Endothelial cell of umbilical vein (primary cell): ENCODE results near the gene ARHGEF28. TPM values are rescaled to one million over a fixed set of nuclear protein-coding genes. Genes with fewer than 3 reads are reported as not detected.

Experiments used
- BruUV-seq: library from RNA; stranded (reverse); fragments of 400-500 nt; replicated peaks from 2 replicates; lab custom pipeline; 2021; lab: Mats Ljungman, UMichigan
- CTCF ChIA-PET: fragments of 300-600, 350-600 bp; sonication (Branson Sonifier 250); formaldehyde crosslinking; loops from one replicate; lab custom pipeline; 2021; ENCODE audit warnings: antibody characterized with exemption, inconsistent platforms; lab: Charles Lee
- POLR2A ChIA-PET: fragments of 300-600, 350-600 bp; sonication (Branson Sonifier 250); formaldehyde crosslinking; loops from one replicate; lab custom pipeline; 2021; ENCODE audit warnings: antibody characterized with exemption, inconsistent platforms; lab: Charles Lee
- DNase-seq: peaks from one replicate; pipeline ENCODE4 v3.0.0-alpha.2; 2011; ENCODE audit warnings: low read depth, low spot score
- FAIRE-seq: peaks from 2 replicates; lab custom pipeline; 2011; peaks lifted over from hg19 to GRCh38; lab: Jason Lieb, UNC
- H2AFZ ChIP-seq: 2 replicates; pipeline ENCODE4 v1.6.0; 2012; ENCODE audit warnings: low read depth, low read length, control low read depth, inconsistent platforms
- H3K27ac ChIP-seq: 2 replicates; pipeline ENCODE4 v1.5.1; 2011; ENCODE audit warnings: low read depth, mild to moderate bottlenecking, control low read depth, low read length, moderate library complexity; ENCODE audit not compliant: insufficient read depth
- H3K27me3 ChIP-seq, 2 experiments: 2 replicates each; pipeline versions ENCODE4 v1.6.0 to v1.6.1; 2011; ENCODE audit warnings: low read length in 2 of 2, mixed read lengths in 1 of 2; ENCODE audit not compliant: control insufficient read depth in 2 of 2, insufficient read depth in 2 of 2
- H3K36me3 ChIP-seq, 2 experiments: 2 replicates in 1 of 2; 3 replicates in 1 of 2; pipeline ENCODE4 v1.5.1; 2011; ENCODE audit warnings: low read length in 2 of 2, mild to moderate bottlenecking in 1 of 2, moderate library complexity in 1 of 2; ENCODE audit not compliant: control insufficient read depth in 2 of 2, insufficient read depth in 2 of 2; ENCODE audit errors: extremely low read depth in 1 of 2
- H3K4me1 ChIP-seq: 3 replicates; pipeline ENCODE4 v1.5.1; 2011; ENCODE audit warnings: mild to moderate bottlenecking, low read length; ENCODE audit not compliant: control insufficient read depth, insufficient read depth; ENCODE audit errors: extremely low read depth
- H3K4me2 ChIP-seq: 2 replicates; pipeline ENCODE4 v1.6.1; 2011; ENCODE audit warnings: low read length, control low read depth, mixed read lengths; ENCODE audit not compliant: insufficient read depth
- H3K4me3 ChIP-seq, 3 experiments: fragments of 200-600 bp in 1 of 3; sonication (generic), shearing (Covaris generic) in 1 of 3; replicated peaks in 1 of 3; 2 replicates each; pipeline ENCODE4 v1.5.1; 2011 to 2016; ENCODE audit warnings: control low read depth in 3 of 3, low read length in 3 of 3, mild to moderate bottlenecking in 2 of 3, inconsistent platforms in 1 of 3, low read depth in 1 of 3, moderate library complexity in 1 of 3; ENCODE audit not compliant: insufficient read depth in 1 of 3
- H3K79me2 ChIP-seq: 2 replicates; pipeline ENCODE4 v1.6.0; 2012; ENCODE audit warnings: low read length, inconsistent platforms; ENCODE audit not compliant: control insufficient read depth, insufficient read depth
- H3K9ac ChIP-seq: replicated peaks from 2 replicates; pipeline ENCODE3; 2011; ENCODE audit warnings: low read length, control low read depth; ENCODE audit not compliant: insufficient read depth; ENCODE audit errors: extremely low read depth
- H3K9me1 ChIP-seq: replicated peaks from 3 replicates; pipeline ENCODE4 v1.6.0; 2011; ENCODE audit warnings: mild to moderate bottlenecking, low read length; ENCODE audit not compliant: control insufficient read depth, insufficient read depth; ENCODE audit errors: extremely low read depth
- H3K9me3 ChIP-seq: replicated peaks from 2 replicates; pipeline ENCODE4 v1.5.1; 2012; ENCODE audit warnings: low read length, inconsistent platforms; ENCODE audit not compliant: control insufficient read depth, insufficient read depth
- H4K20me1 ChIP-seq: replicated peaks from 2 replicates; pipeline ENCODE3; 2011; ENCODE audit warnings: mild to moderate bottlenecking, low read length; ENCODE audit not compliant: control insufficient read depth, insufficient read depth; ENCODE audit errors: extremely low read depth
- CTCF ChIP-seq, 2 donors: IDR thresholded peaks; 1 replicate in 1 of 2; 2 replicates in 1 of 2; pipeline ENCODE4 v1.5.1; 2011; ENCODE audit warnings: low read length in 2 of 2, mild to moderate bottlenecking in 2 of 2, moderate library complexity in 2 of 2, control low read depth in 1 of 2, inconsistent platforms in 1 of 2, low read depth in 1 of 2; ENCODE audit not compliant: insufficient read depth in 1 of 2; ENCODE audit errors: extremely low read depth in 1 of 2
- EZH2 ChIP-seq: IDR thresholded peaks from 2 replicates; pipeline ENCODE4 v1.6.1; 2012; ENCODE audit warnings: borderline replicate concordance, low read depth, mild to moderate bottlenecking, moderate library complexity, low read length, inconsistent platforms; ENCODE audit not compliant: severe bottlenecking
- FOS ChIP-seq: IDR thresholded peaks from 2 replicates; pipeline ENCODE4 v1.6.1; 2011; ENCODE audit warnings: mild to moderate bottlenecking, low read length, moderate library complexity, borderline replicate concordance; ENCODE audit not compliant: insufficient read depth
- JUN ChIP-seq: IDR thresholded peaks from 2 replicates; pipeline ENCODE4 v1.6.1; 2011; ENCODE audit warnings: borderline replicate concordance, low read depth; ENCODE audit not compliant: insufficient read length, insufficient read depth
- MYC ChIP-seq: IDR thresholded peaks from one replicate; pipeline ENCODE4 v1.6.1; 2011; ENCODE audit warnings: mild to moderate bottlenecking, low read depth, low read length
- POLR2A ChIP-seq: IDR thresholded peaks from 2 replicates; pipeline ENCODE4 v1.6.1; 2012; ENCODE audit warnings: low read depth, mild to moderate bottlenecking, control low read depth, low read length
- POLR2AphosphoS5 ChIP-seq: IDR thresholded peaks from 2 replicates; pipeline ENCODE4 v1.6.1; 2012; ENCODE audit warnings: low read depth, mild to moderate bottlenecking, control low read depth, low read length, moderate library complexity; ENCODE audit not compliant: insufficient read depth
- dilution Hi-C: fragments of 300-500 bp; cut with MboI; formaldehyde crosslinking; loops from one replicate; pipeline ENCODE4 v1.15.0; 2019; ENCODE audit warnings: low sequenced_read_pairs; ENCODE audit not compliant: extremely low pct_ligation_motif_present
- intact Hi-C: fragments of 100-400 bp; cut with micrococcal nuclease; formaldehyde crosslinking; loops from one replicate; pipeline ENCODE4 v1.10.0; 2022
- polyA plus RNA-seq, 4 experiments: library from polyadenylated mRNA; depleted of rRNA in 3 of 4; stranded (reverse) in 3 of 4; unstranded in 1 of 4; fragments of >200 nt; gene quantifications; 2 replicates each; pipeline versions ENCODE4 v1.2.1 to v1.2.3, GENCODE V29; 2011 to 2012; ENCODE audit warnings: missing spikeins in 1 of 4
- total RNA-seq: library from RNA; stranded (reverse); gene quantifications from 2 replicates; pipeline ENCODE4 v1.2.3, GENCODE V29; 2021

Gene ARHGEF28
- total and polyA plus RNA-seq, 2 donors (not counting 3 experiments of a cell fraction or from before 2014, with no cell fraction given) = 29.5 to 108 TPM

GRCh38 chr5:73892218-73892617 is 266.2 kb downstream of the ARHGEF28 start:
- POLR2A ChIA-PET = no interaction called here
- no peak overlapping the region for H3K27ac ChIP-seq
- no peaks in the 10 kb centered on the region for H3K9me3 ChIP-seq
- H3K4me3 ChIP-seq = no peak overlapping the region
- no peak overlapping the region for H3K9ac ChIP-seq
- H3K79me2 ChIP-seq = no peaks in the 10 kb centered on the region
- H3K4me1 ChIP-seq = no peaks in the 10 kb centered on the region
- H4K20me1 ChIP-seq = no peaks in the 10 kb centered on the region
- H3K36me3 ChIP-seq = peaks cover 33 to 54% of the 10 kb centered on the region in 2 experiments
- dilution Hi-C loops = no loop called here
- DNase-seq (no peak), FAIRE-seq (no peak)
- TF ChIP-seq POLR2AphosphoS5 (no peak), CTCF (IDR thresholded peaks at IDR 0.05; ENCODE audit: extremely low read depth in 1 of 2, insufficient read depth in 1 of 2, low read depth in 1 of 2, low read length in 2 of 2) (no peak), MYC (no peak), EZH2 (no peak)
- CTCF ChIA-PET = no interaction called here
- no peak overlapping the region for H3K4me2 ChIP-seq
- no peaks in the 10 kb centered on the region for H3K9me1 ChIP-seq
- no peaks in the 10 kb centered on the region for H3K27me3 ChIP-seq
- intact Hi-C loops = no loop called here
- no peak overlapping the region for H2AFZ ChIP-seq
- no TSS peak for BruUV-seq

GRCh38 chr5:73892806-73893205 is 266.8 kb downstream of the ARHGEF28 start:
- intact Hi-C loops = no loop called here
- H3K27ac ChIP-seq = no peak overlapping the region
- no peak overlapping the region for H3K4me2 ChIP-seq
- CTCF ChIA-PET = interaction anchor here (1.3 kb wide), 1 partner anchor 10 kb away, joined by 4 read pairs; no protein-coding TSS in a partner anchor
- no peaks in the 10 kb centered on the region for H3K4me1 ChIP-seq
- POLR2A ChIA-PET = no interaction called here
- H3K27me3 ChIP-seq = no peaks in the 10 kb centered on the region
- dilution Hi-C loops = no loop called here
- no TSS peak for BruUV-seq
- no peaks in the 10 kb centered on the region for H3K9me1 ChIP-seq
- no peaks in the 10 kb centered on the region for H3K79me2 ChIP-seq
- FAIRE-seq = no peak
- no peak for DNase-seq
- no peak overlapping the region for H2AFZ ChIP-seq
- H3K36me3 ChIP-seq = peaks cover 33 to 53% of the 10 kb centered on the region in 2 experiments
- no peak overlapping the region for H3K4me3 ChIP-seq
- no peaks in the 10 kb centered on the region for H4K20me1 ChIP-seq
- no peaks in the 10 kb centered on the region for H3K9me3 ChIP-seq
- no peak overlapping the region for H3K9ac ChIP-seq
- no peak for TF ChIP-seq JUN
- TF ChIP-seq POLR2AphosphoS5 = no peak
- no peak for TF ChIP-seq POLR2A
- TF ChIP-seq FOS = no peak
- no peak for TF ChIP-seq MYC
